GM19455 (cell line): ENCODE measurements around the gene NME3.

Source experiments
- ATAC-seq: cut with Tn5 transposase; IDR thresholded peaks from one replicate; pipeline ENCODE4 v1.9.1; 2021; ENCODE audit not compliant: unreplicated experiment

Gene NME3

GRCh38 chr16:1770328-1771187, 785 bp downstream of the NME3 start:
- no peak for ATAC-seq

DNA sequence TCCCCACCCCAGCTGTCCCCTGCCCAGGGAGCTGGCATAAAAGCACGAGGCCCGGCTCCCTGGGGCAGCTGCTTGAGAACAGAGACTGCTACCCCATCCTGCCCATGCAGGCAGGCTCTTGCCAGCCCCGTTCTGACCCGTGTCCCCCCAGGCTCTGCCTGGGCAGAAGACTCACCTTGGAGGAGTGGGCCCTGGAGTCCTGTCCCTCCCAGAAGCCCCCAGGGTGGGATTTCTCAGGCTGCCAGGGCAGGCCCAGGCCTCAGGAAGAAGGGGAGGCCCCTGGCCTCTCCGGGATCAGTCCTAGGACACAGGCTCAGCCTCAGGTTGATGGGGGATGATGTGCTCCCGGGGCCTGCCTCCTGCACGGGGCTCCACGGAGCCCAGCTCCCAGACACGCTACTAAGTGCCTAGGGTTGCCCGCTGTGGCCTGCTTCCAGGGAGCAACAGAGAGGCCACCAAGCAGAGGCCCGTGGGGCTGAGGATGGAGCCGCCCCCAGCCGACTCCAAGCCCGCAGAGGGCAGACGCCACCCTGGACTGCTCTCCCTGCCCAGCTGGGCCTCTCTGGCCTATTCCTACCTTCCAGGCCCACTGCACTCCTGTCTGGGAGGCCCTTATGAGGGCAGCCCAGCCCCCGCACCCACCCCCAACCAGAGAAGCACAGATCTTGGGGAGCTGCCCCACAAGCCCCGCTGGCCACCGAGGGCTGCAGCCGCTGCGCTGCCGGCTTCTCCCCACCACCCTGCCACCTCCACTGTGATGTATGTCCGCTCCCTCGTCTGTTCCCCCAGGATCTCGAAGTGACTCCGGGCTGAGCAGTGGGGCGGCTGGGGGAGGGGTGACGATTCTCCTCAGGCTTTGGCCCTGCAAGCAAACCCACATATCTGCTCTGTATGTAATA, 1.7 kb downstream of the NME3 start:
- no peak for ATAC-seq

- ATAC-seq, result no peak
Measured at GRCh38 chr16:1768767-1769401, 2.5 kb downstream of the NME3 start.

- ATAC-seq, result no peak
Measured at GRCh38 chr16:1768061-1768766, 3.1 kb downstream of the NME3 start.

DNA sequence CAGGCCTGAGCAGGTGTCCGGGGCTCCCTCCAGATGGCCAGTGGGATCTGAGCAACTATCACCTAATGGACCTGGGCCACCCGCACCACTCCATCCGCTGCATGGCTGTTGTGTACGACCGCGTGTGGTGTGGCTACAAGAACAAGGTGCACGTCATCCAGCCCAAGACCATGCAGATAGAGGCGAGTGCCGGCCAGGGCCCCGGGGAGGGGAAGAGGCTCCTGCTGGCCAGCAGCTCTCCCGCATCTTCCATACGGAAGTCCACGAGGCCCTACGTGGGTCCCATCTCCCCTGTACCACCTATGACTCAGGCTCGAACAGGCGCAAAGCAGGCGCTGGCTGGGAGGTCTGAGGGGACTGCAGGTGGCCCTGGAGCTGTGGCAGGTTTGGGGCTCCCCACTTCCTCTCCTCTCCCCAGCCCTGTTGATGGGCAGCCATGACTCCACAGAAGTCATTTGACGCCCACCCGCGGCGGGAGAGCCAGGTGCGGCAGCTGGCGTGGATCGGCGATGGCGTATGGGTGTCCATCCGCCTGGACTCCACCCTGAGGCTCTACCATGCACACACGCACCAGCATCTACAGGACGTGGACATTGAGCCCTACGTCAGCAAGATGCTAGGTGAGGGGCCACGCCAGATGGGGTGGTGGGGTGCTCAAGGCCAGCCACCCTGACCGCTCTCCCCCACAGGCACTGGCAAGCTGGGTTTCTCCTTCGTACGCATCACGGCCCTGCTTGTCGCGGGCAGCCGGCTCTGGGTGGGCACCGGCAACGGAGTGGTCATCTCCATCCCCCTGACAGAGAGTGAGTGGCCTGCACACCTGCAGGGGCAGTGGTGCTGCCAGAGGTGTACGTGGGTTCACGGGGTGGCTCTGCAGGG, 4.0 kb downstream of the NME3 start:
- no peak for ATAC-seq

- ATAC-seq, result no peak
Measured at GRCh38 chr16:1766701-1767100, 4.6 kb downstream of the NME3 start.

DNA sequence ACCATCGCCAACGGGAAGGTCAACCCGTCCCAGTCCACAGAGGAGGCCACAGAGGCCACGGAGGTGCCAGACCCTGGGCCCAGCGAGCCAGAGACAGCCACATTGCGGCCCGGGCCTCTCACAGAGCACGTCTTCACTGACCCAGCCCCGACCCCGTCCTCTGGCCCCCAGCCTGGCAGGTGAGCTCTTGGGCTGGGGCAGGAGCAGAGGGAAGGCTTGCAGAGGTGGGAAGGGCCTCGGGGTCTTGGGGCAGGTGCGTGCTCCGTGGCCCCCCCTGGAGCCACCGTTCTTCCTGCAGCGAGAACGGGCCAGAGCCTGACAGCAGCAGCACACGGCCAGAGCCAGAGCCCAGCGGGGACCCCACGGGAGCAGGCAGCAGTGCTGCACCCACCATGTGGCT, 5.1 kb downstream of the NME3 start:
- ATAC-seq, result no peak

- no peak for ATAC-seq
Measured at GRCh38 chr16:1765826-1766225, 5.5 kb downstream of the NME3 start.

DNA sequence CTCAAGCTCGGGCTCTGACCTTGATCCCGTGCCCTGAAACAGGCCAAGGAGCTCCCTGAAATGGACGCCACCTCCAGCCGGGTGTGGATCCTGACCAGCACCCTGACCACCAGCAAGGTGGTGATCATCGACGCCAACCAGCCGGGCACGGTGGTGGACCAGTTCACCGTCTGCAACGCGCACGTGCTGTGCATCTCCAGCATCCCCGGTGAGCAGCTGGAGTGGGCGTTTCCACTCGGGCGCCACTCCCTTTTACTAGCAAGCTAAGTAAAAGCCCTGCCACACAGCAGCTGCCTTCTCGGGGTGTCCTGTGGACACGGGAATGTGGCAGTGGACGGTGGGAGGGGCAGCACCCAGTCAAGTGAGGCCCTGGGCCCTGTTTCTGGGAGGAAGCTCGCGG, 6.4 kb downstream of the NME3 start:
- no peak for ATAC-seq

GRCh38 chr16:1763521-1764511, 7.5 kb downstream of the NME3 start:
- ATAC-seq, result no peak

- no peak for ATAC-seq
Measured at GRCh38 chr16:1762879-1763520, 8.3 kb downstream of the NME3 start.

DNA sequence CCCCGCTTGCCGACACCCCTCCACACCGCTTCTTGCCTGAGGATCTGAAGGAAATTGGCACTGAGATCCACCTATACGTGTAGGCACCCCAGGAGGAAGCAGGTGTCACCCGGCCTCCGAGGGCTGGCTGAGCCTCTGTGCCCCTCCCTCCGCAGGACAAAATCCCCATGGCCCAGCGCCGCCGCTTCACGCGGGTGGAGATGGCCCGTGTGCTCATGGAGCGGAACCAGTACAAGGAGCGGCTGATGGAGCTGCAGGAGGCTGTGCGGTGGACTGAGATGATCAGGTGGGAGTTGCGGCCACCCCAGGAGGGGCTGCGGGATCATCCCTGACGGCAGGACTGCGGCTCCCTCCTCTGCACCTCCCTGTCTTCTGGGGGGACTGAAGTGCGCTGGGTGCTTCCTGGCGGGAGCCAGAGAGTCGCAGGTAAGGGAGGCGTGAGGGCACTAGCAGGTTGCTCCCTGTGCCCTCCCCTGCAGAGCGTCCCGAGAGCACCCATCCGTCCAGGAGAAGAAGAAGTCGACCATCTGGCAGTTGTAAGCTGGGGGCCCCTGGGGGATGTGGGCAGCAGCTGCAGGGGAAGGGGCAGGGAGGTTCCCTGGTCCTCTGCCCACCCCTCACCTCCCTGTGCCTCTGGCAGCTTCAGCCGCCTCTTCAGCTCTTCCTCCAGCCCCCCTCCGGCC, 9.0 kb downstream of the NME3 start:
- ATAC-seq, result no peak

DNA sequence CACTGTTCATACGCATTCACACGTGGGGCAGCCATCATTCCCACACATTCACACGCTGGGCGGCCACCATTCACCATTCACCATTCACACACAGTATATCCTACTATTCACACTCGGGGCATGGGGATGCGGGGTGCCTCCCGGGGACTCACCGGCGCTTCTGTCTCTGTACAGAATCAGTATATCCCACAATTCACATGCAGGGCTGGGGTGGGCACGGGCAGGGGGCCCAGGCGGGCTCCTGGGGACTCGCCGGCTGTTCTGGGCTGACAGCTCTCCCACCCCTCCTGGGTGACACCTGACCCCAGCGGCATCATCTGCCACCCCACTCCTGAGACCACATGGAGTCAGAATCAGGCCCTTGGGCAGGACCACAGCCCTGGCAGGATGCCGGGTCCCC, 9.6 kb downstream of the NME3 start:
- ATAC-seq, result no peak

GRCh38 chr16:1760911-1761310, 10.4 kb downstream of the NME3 start:
- ATAC-seq, result no peak

- ATAC-seq, result no peak
Measured at GRCh38 chr16:1759511-1759910, 11.8 kb downstream of the NME3 start.

DNA sequence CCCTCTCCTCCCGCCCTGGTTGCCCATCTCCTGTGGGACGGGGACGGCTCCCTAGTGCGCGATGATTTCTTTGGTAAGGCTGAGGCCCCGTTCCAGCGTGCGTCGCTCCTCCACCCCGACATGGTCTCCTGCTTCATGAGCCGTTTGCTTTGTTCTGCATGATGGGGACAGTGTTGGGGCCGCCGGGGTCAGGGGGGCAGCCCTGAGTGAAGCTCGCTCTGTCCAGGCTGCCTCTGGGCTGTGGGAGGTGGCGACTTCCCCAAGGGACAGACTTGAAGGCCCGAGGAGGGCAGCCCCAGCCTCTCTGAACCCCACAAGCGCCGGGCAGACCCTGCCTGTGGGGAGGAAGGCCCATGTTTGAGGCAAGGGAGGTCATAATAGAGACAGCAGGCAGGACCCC, 12.4 kb downstream of the NME3 start:
- no peak for ATAC-seq

GRCh38 chr16:1757714-1758461, 13.5 kb downstream of the NME3 start:
- no peak for ATAC-seq
